SU-DHL-6 (cell line): ENCODE results near the gene GOLGA3.
"Not testable (repeated sequence)": the region's sequence is repeated elsewhere in the genome, so short reads cannot be mapped to it uniquely, and the experiment has no call there.

Experiments used
- CTCF ChIP-seq: fragments of 200-600 bp; sonication (generic); IDR thresholded peaks from one replicate; pipeline ENCODE4 v1.5.1; 2017; ENCODE audit warnings: antibody characterized with exemption, mild to moderate bottlenecking, low read length, moderate library complexity; ENCODE audit not compliant: insufficient read depth, poor library complexity, severe bottlenecking
- EZH2phosphoT487 ChIP-seq: fragments of 200-600 bp; sonication (generic), shearing (Covaris generic); conservative IDR thresholded peaks from 2 replicates; pipeline ENCODE4 v1.6.1; 2018; ENCODE audit warnings: mild to moderate bottlenecking, antibody characterized with exemption, low read length, moderate library complexity, mixed read lengths

DNA sequence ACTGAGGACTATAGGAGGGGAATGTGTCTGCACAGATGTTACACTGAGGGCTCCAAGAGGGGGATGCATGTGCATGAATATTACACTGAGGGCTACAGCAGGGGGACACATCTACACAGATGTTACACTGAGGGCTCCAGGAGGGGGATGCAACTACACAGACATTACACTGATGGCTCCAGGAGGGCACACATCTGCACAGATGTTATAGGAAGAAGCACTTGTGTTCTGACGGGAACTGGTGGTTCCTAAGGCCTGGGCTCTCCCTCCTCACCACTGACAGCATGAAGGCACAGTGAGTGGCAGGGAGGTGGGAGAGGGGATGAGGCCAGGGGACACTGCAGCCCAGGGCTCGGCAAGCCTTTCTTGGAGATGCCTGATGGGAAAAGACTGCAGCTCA is 36.7 kb downstream of the GOLGA3 start:
- not testable (repeated sequence) for TF ChIP-seq EZH2phosphoT487, CTCF
